ENCODE measurements around the gene HASPIN.

HASPIN gene

DNA sequence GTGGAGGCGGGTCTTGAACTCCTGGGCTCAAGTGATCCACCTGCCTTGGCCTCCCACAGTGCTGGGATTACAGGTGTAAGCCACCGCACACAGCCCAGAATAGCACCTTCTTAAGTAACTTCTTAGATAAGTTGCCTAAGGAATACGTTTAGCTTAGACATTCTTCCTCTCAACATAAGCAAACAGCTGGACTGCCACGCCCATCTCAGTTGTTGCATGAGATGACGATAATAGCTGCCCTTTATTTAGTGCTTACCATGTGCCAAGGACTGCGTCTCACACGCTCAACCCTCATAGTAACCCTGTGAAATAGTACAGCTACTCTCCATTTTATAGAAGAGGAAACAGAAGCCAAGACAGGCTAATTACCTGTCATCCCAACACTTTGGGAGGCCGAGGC is 11.8 kb downstream of the HASPIN start:
- DNase-seq (ENCODE audit: low read depth, low spot score), result no peak

DNA sequence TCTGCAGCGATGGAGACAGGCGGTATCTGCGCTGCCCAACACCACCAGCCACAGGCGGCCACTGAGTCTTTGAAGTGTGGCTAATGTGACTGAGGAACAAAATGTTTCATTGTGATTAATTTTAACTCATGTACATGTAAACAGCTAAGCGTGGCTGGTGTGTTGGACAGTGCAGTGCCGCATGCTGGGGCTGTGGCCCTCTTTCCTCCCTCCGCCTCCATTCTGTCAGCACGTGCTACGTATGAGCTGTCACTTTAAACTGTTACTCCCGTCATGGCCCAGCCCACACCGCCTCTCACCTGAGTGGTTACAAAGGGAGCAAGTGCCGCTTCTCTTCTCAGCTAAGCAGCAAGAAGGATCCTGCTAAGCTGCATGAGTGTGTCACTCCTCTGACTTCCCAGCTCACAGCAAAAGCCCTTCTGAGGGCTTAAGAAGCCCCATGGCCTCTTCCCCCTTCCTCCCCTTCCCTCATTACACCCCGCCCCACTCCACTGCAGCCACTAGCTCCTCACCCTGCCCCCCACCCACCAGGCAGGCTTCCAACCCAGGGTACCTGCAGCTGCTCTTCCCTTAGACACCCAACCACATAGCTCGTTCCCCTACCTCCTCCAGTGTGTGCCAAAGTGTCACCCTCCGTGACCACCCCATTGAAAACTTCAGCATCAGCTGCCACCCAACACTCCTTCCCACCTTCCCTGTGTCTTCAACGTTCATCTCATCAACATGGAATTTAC is 15.0 kb downstream of the HASPIN start:
- DNase-seq (ENCODE audit: low read depth, low spot score), result no peak

DNA sequence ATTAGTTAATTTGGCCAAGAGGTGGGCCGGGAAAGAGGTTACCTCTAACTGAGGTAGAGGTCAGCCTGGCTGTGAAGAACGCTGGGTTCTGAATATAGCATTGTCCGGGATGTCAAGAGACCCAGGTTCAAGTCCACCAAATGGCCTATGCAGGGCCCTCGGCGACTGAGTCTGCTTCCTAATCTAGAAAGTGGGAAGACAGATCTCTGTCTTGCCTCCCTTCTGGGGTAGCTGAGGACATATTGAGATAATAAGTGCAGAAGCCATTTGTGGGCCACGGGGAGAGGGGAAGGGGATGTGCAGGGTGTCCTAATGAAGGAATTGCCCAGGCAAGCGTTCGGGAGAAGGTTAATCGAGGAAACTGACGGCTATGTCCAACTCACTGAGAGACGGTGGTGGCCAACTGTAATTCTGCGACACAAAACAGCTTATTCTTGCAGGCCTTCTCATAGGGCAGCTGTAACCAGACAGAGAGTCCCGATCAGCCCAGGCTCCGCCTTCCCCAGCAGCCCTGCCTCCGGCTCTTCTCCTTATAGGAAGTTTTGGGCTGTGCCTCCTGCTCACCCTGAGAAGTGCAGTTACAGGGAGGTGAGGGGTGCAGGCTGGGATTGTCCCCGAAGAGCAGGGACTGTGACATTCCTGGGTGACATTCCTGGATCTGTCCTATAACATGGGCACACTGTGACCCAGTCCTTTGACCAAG is 15.9 kb downstream of the HASPIN start:
- DNase-seq (ENCODE audit: low read depth, low spot score), result no peak

DNA sequence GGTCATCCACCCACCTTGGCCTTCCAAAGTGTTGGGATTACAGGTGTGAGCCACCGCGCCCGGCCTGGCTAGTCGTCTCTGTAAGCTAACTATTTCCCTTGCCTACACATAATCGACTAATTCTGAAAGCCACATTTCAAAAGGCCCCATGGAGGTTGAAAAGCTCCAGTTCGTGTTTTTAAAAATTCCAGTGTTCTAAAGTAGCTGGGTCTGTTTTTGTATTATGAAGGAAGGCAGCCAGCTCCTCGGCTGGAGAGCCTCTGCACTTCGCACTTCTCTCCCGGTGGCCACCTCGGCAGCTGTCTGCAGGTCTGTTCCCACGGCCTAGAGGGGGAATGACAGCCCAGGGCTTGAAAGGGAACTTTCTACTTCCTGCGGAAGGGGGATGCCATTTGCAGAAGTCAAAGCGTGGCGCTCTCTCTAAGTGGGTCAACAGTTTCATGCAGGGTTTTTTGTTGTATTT is 16.9 kb downstream of the HASPIN start:
- no peak for DNase-seq (ENCODE audit: low read depth, low spot score)

DNA sequence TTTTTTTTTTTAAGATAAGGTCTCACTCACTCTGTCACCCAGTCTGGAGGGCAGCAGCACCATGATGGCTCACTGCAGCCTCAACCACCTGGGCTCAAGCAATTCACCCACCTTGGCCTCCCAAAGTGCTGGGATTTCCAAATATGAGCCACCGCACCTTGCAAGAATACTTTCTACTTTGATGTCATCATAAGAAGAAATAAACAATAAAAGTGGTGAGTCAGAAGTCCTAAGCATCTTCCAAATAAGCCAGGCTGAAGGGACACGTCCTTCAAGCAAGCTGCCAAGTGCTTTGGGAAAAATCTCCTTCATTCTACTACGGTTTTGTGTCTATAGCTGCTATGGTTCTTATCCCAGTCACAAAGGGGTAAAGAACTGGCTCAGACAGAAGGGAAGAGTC is 20.3 kb downstream of the HASPIN start:
- no peak for DNase-seq (ENCODE audit: low read depth, low spot score)

DNA sequence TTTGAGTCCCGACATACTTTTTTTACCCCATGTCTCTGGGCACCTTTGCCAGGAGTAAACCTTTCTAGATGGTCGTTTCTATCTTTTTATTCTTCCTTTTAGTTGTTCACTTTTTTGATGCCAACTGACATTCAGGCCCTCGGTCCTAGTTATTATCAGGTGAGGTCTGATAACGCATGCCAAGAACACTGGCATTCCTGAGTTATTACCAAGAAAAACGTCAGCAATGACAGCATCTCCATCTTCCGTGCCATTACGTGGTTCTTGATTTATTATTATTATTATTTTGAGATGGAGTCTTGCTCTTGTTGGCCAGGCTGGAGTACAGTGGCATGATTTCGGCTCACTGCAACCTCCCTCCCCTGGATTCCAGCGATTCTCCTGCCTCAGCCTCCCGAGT is 21.4 kb downstream of the HASPIN start:
- DNase-seq (ENCODE audit: low read depth, low spot score), result no peak

DNA sequence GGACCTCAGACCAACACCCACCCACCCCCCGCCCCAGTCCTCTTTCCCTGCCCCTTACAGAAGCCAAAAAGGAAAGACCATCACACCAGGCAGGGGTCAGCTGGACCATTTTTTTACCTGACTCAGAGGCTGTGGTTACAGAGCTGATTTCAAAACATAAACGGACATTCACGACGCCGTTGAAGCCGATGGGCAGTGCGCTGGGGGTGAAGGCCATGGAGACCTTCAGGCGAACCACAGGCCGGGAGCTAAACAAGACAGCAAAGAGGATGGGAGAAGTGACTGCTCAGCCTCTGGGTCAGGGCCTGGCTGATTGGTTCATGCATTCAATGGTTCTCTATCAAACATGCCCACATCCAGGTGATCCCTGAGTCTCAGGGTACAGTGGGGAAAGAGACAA is 24.1 kb downstream of the HASPIN start:
- DNase-seq (ENCODE audit: low read depth, low spot score), result no peak

DNA sequence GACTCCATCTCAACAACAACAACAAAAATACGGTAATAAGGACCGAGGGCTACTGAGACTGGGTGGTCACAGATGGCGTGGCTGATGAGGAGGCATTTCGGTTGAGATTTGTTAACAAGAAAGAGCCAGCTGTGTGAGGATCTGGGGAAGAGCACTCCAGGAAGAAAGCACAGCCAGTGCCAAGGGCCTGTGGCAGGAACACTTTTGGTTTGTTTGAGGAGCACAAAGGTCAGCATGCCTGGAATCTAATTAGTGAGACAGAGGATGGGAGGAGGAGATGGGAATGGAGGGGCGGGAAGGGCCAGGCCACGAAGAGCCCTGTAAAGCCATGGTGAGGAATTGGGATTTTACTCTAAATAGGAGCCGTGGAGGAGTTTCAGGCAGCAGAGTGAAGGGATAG is 24.9 kb downstream of the HASPIN start:
- no peak for DNase-seq (ENCODE audit: low read depth, low spot score)

DNA sequence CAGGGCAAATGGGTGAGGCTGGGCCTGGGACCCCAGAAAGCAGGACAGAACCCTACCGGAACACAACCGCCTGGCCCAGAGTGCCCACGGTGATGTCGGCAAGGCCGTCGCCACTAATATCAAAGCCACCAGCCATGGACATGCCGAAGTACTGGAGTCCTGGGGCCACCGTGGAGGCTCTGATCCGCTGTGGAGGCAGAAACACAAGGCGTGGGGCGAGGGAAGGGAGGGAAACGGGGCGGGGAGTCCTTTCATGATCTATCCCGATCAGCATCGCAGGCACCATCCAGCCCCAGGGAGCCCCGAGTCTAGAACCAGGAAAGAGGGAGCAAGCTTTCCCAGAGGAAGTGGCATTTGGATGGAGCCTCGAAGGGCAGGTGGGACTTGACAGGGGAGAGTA is 26.6 kb downstream of the HASPIN start:
- DNase-seq (ENCODE audit: low read depth, low spot score), result no peak

DNA sequence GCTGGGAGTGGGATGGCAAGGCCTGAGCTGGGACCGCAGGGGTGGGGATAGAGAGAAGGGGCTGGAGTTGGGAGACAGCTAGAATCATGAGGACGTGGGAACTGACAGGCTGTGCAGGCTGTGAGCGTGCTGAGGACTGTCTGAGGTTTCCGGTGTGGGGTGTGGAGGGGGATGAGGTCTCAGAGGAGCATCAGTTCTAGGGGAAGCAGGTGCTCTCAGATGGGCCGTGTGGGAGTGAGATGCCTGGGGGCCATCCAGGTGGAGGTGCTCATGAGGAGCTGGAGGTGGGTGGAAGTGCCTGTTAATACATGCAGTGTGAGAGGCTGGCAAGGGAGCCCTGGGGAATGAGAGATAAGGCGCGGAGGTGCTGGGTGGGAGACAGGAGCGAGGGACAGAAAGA is 27.2 kb downstream of the HASPIN start:
- no peak for DNase-seq (ENCODE audit: low read depth, low spot score)

DNA sequence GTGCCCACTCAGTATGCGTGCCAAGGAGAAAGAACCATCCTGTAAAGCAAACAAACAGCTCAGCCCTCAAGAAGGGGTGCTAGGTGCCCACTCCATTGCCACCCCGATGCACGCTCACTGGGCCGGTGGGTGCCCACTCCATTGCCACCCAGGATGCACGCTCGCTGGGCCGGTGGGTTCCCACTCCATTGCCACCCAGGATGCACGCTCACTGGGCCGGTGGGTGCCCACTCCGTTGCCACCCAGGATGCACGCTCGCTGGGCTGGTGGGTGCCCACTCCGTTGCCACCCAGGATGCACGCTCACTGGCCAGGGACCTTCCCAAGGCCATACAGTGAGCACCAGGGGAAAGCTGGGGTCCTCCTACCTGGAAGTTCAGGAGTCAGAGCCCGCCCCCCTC is 28.1 kb downstream of the HASPIN start:
- no peak for DNase-seq (ENCODE audit: low read depth, low spot score)

DNA sequence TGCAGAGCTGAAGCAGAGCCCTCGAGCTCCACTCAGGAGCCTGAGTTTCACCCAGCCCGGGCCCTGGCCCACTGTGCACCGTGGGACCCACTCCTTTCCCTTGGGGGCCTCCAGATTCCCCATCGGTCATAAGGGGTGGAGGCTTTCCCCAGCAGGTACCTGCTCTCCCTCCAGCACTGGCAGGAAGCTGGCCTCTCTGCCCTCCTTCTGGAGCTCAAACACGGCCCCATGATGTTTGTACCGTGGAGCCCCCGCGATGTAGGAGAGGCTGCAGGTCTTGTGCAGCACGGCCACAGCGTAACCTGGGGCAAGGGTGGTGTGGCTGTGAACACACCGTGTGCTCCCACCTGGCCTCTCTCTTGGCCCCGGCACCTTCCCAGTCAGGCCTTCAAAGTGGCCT is 29.9 kb downstream of the HASPIN start:
- DNase-seq (ENCODE audit: low read depth, low spot score), result no peak

DNA sequence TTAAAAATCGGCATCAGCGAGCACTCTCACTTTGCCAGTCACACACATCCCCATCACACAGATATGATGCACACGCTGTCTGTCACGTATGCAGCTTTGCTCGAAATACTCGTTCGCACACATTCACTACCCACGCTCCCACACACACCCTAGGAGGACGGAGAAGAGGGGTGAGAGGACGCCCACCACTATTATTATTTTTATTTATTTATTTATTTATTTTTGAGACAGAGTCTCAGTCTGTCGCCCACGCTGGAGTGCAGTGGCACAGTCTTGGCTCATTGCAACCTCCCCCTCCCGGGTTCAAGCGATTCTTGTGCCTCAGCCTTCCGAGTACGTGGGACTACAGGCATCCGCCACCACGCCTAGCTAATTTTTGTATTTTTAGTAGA is 30.4 kb downstream of the HASPIN start:
- no peak for DNase-seq (ENCODE audit: low read depth, low spot score)

DNA sequence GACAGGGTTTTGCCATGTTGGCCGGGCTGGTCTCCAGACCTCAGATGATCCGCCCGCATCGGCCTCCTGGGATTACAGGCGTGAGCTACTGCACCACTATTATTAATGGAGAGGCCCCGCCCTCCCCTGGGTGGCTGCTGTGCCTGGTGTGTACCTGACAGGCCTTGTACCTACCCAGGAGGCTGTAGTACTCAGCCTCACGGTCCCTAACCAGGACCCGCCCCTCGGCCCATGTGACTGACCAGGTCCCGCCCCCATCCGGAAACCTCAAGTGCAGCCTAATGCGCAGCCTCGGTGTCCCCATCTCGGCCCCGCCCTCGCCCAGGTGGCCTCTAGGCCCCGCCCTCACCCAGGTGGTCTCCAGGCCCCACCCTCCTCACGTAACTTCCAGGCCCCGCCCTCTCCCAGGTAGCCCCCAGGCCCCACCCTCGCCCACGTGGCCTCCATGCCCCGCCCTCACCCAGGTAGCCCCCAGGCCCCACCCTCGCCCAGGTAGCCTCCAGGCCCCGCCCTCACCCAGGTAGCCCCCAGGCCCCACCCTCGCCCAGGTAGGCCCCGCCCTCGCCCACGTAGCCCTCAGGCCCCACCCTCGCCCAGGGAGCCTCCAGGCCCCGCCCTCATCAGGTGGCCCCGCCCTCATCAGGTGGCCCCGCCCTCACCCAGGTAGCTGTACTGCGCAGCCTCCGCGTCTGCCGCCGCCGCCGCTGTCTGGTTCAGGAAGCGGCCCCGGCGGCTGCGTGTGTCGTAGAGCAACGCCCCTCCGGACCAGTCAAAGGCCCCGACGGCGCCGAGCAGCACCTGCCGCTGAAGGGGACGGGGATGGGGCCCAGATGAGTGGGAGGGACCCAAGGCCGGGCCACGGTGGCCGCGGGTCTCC is 31.0 kb downstream of the HASPIN start:
- DNase-seq (ENCODE audit: low read depth, low spot score), result peak; percentile 84

DNA sequence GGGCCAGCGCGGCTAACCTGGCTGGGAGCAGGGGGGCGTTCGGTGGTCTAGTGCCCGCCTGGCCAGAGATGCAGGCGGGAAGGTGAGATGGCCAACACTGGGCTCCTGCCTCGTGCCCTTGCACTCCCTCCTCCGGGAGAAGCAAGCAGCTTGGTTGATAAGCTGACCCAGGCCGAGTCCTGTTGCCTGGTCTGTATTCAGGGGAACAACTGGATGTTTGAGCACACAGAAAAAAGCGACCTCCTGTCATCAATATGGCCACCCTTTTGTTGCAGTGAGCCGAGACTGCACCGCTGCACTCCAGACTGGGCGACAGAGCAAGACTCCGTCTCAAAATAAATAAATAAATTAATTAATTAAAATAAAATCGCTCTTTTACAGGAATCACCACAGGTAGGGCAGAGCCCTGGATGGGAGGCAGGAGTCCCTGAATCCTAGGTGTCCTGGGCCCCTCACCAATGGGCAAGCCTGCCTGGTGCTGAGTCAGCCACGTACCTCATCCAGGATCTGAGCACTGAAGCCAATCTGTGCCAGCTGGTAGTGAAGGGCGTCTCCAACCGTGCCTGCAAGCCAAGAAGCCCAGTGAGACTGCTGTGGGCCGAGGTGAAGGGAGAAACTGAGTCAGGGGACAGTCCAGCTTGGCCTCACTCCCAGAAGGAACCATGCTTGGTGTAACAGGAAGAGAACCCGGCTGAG is 31.8 kb downstream of the HASPIN start:
- DNase-seq (ENCODE audit: low read depth, low spot score), result no peak

DNA sequence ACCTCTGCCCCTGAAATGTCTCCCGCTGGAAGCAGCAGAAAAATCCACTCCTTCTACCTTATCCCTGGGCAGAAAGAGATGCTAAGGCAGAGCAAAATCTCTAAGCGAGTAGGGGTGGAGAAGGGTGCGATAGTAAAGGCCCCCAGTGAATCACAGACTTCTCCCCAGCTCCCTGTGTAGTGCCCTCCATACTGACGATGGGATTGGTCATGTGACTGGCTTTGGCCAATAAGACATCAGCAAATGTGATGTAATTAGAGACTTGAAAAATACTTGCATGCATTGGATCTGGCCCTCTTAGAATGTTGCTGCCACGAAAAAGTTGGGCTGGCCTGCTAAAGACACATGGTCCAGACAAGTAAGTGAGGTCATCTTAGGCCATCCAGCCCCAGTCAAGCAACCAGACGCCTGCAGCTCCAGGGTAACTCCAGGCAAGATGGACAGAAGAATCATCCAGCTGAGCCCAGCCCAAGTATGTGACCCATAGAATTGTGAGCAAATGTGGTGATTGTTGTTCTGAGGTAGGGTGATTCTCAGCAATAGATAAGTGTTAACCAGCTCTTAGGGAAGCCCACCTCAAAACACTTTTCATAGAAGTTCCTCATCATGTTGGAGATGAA is 36.0 kb downstream of the HASPIN start:
- DNase-seq (ENCODE audit: low read depth, low spot score), result no peak

DNA sequence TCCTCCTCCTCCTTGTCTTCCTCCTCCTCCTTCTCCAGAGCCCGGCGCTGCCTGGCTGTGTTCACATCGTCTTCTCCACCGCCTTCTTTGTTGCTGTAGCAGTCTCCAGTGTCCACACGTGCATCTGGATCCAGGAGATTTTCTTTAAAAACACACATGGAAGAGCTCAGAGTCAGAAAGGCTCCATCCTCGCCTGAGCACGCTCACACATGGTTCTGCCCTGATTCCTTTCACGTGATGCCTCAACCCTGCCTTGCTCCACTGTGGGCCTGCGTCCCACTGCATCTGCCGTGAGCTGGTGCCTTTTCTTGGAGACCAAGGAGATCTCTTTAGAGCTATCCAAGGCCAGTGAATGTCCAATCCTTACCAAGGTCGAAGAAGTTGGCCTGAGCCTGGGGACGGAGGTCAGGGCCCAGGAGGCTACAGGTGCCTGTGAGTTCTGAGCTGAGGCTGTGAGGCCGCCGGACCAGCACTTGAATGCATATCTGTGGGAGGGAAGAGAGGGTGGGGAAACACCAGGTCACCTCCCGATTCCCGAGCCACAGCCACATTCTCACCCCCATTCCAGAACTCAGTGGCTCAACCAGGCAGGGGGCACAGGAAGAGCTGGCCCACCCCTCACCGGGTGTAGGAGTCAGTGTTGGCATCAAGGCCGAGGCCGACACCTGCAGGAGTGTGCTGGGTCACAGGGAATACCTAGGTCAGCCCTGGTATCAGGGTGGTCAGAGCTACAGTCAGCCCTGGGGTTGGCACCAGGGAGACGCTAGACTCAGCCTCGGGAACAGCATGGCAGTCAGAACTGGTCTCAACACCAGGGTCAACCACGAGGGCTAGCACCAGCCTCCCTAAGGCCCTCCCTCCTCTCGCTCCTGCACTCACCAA is 37.6 kb downstream of the HASPIN start:
- no peak for DNase-seq (ENCODE audit: low read depth, low spot score)

DNA sequence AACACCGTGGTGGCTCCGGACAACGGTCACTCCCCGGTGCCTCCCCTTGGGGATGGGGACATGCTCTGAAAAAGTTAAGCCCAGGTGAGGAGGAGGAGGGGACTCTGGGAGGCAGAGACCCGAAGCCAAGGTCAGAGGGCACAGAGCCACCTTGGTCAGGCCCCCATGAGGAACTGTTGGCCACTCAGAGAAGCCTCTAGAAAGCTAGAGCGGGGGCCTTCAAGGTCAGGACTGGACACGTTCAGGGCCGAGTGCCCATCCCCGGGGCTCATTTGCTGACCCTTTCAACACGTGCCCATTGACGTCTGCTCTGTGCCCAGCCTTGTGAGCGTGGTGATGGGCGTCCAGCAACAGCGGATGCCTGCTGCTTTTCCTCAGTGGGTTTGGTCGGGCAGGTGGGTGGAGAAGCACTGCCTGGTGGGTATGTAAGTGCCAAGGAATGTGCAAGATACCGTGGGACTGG is 38.2 kb downstream of the HASPIN start:
- no peak for DNase-seq (ENCODE audit: low read depth, low spot score)

DNA sequence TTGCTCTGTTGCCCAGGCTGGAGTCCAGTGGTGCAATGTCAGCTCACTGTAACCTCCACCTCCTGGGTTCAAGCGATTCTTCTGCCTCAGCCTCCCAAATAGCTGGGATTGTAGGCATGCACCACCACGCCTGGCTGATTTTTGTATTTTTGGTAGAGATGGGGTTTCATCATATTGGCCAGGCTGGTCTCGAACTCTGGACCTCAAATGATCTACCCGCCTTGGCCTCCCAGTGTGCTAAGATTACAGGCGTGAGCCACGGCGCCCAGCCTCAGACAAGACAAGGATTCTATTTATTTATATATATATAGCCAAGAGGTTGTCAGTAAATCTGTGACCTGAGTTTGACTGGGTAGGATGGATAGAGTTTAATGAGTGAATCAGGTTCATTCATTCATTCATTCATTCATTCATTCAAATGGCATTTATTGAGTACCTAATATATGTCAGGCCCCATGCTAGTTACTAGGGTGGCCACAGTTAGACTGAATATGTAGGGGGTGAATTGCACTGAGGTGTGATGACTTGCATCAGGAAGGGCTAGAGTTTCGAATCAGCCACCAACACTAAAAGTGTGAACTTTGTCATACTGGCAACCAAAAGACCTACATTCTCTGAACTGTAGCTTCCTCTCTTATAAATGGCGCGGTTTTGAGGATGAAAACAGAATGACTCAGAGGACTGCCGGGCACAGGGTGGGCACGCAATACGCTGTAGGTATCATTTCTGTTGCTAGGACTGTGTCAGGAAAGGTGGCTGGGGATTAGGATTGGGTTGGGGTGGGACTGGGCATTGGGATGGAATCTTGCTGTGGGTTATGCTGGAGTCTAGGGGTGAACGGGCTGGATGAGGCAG is 39.4 kb downstream of the HASPIN start:
- DNase-seq (ENCODE audit: low read depth, low spot score), result no peak
